ENCODE results near the gene PITPNC1. TPM values are rescaled to one million over a fixed set of nuclear protein-coding genes. Genes with fewer than 3 reads are reported as not detected.

The PITPNC1 gene
- total RNA-seq, 1 donor from 2014 or later, result 21.5 TPM

DNA sequence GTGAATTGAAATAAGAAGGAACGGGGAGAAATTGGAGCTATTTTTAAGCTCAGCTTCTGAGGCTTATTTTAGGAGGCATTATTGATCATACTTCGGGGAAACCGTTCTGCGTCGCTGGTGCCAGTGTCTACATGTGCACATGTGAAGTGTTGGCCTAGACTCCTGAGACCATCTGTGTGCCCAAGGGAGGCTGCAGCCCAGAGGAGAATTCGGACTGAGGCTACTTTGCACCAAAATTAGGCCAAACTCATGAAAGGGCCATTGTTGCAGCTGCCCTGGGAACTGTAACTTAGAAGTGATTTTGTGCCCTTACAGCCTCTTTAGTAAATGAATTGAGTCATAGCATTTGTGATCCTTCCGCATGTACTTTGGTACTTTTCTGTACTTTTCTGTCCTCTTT is 238.7 kb downstream of the PITPNC1 start:
- Mint-ChIP-seq H3K4me3 (no peak overlapping the region), H3K9me3 (no peaks in the 10 kb centered on the region)

GRCh38 chr17:67617304-67617899 is 240.3 kb downstream of the PITPNC1 start:
- Mint-ChIP-seq H3K27me3 (ENCODE audit: low read depth) (no peaks in the 10 kb centered on the region), H3K36me3 (ENCODE audit: low read depth) (no peaks in the 10 kb centered on the region), H3K4me3 (no peak overlapping the region), H3K4me1 (peaks cover 28% of the 10 kb centered on the region), H3K9me3 (no peaks in the 10 kb centered on the region), H3K27ac (ENCODE audit: unreplicated experiment) (no peak overlapping the region)
- no peak for DNase-seq (ENCODE audit: low read depth, low spot score)
- no peak for TF ChIP-seq CTCF (conservative IDR thresholded peaks at IDR 0.05)

More for the DNA sequence above, 238.7 kb downstream of the PITPNC1 start:
- TF ChIP-seq CTCF (conservative IDR thresholded peaks at IDR 0.05), result no peak
- H3K27ac Mint-ChIP-seq (ENCODE audit: unreplicated experiment), result peak overlapping the region; percentile 88
- no peak for DNase-seq (ENCODE audit: low read depth, low spot score)
- no peaks in the 10 kb centered on the region for H3K27me3 Mint-ChIP-seq (ENCODE audit: low read depth)
- H3K36me3 Mint-ChIP-seq (ENCODE audit: low read depth), result no peaks in the 10 kb centered on the region
- H3K4me1 Mint-ChIP-seq, result peaks cover 28% of the 10 kb centered on the region

DNA sequence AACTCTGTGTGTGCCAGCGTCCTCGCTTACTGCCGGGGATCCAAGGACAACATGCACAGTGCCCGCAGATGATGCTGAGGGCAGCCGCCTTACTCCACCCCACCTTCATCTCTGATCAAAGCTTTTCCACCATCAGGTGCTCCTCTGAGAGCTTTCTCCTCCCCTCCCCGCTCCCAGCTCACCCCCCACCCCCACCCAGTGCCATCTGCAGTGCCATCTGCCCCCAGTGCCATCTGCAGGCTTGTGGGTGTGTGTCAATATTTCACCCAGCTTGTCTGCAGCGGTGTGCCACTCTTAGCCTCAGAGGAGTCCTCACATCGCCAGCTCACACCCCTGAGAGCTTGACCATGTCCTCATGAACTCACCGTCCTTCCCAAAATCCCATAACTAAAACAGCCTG is 242.5 kb downstream of the PITPNC1 start:
- no peak for DNase-seq (ENCODE audit: low read depth, low spot score)
- Mint-ChIP-seq H3K36me3 (ENCODE audit: low read depth) (no peaks in the 10 kb centered on the region), H3K27ac (ENCODE audit: unreplicated experiment) (peak overlapping the region; percentile 44), H3K4me3 (no peak overlapping the region), H3K4me1 (peaks cover 28% of the 10 kb centered on the region), H3K9me3 (no peaks in the 10 kb centered on the region), H3K27me3 (ENCODE audit: low read depth) (no peaks in the 10 kb centered on the region)
- no peak for TF ChIP-seq CTCF (conservative IDR thresholded peaks at IDR 0.05)

- TF ChIP-seq CTCF (conservative IDR thresholded peaks at IDR 0.05), result no peak
- no peak for DNase-seq (ENCODE audit: low read depth, low spot score)
- Mint-ChIP-seq H3K9me3 (no peaks in the 10 kb centered on the region), H3K27ac (ENCODE audit: unreplicated experiment) (peak overlapping the region; percentile 44), H3K36me3 (ENCODE audit: low read depth) (no peaks in the 10 kb centered on the region), H3K4me1 (peaks cover 26% of the 10 kb centered on the region), H3K27me3 (ENCODE audit: low read depth) (no peaks in the 10 kb centered on the region), H3K4me3 (no peak overlapping the region)
These were observed 243.0 kb downstream of the PITPNC1 start for GRCh38 chr17:67620088-67620487.

GRCh38 chr17:67620636-67621035 is 243.6 kb downstream of the PITPNC1 start:
- H3K27me3 Mint-ChIP-seq (ENCODE audit: low read depth), result no peaks in the 10 kb centered on the region
- TF ChIP-seq CTCF (conservative IDR thresholded peaks at IDR 0.05), result no peak
- no peaks in the 10 kb centered on the region for H3K9me3 Mint-ChIP-seq
- no peak overlapping the region for H3K27ac Mint-ChIP-seq (ENCODE audit: unreplicated experiment)
- H3K4me3 Mint-ChIP-seq, result no peak overlapping the region
- no peak for DNase-seq (ENCODE audit: low read depth, low spot score)
- H3K4me1 Mint-ChIP-seq, result peaks cover 21% of the 10 kb centered on the region
- no peaks in the 10 kb centered on the region for H3K36me3 Mint-ChIP-seq (ENCODE audit: low read depth)

Measured in neural crest cell (in vitro differentiated cells).